Esophagus muscularis mucosa (tissue), 4 donors: ENCODE data around the gene RBM46. TPM values are rescaled to one million over a fixed set of nuclear protein-coding genes. Genes with fewer than 3 reads are reported as not detected.

Experiments used
- DNase-seq: peaks from one replicate; pipeline ENCODE4 v3.0.0-alpha.2; 2017; ENCODE audit errors: extremely low spot score
- H3K27ac ChIP-seq, 4 donors: fragments of 200-600 bp; sonication (generic); replicated peaks in 1 of 4; 1 replicate in 3 of 4; 2 replicates in 1 of 4; pipeline ENCODE4 v1.5.1; 2016 to 2019; ENCODE audit warnings: mild to moderate bottlenecking in 1 of 4
- H3K27me3 ChIP-seq, 4 donors: fragments of 200-600 bp; sonication (generic); one replicate each; pipeline versions ENCODE4 v1.5.1 to v1.6.0; 2016 to 2019
- H3K36me3 ChIP-seq, 4 donors: fragments of 200-600 bp; sonication (generic); one replicate each; pipeline ENCODE4 v1.5.1; 2016 to 2019
- H3K4me1 ChIP-seq, 4 donors: fragments of 200-600 bp; sonication (generic); one replicate each; pipeline ENCODE4 v1.5.1; 2016 to 2019
- H3K4me3 ChIP-seq, 4 donors: fragments of 200-600 bp; sonication (generic); 1 replicate in 2 of 4; 2 replicates in 2 of 4; pipeline ENCODE4 v1.5.1; 2016 to 2019; ENCODE audit warnings: mild to moderate bottlenecking in 4 of 4, moderate library complexity in 1 of 4
- H3K9me3 ChIP-seq, 4 donors: fragments of 200-600 bp; sonication (generic); 1 replicate in 3 of 4; 2 replicates in 1 of 4; pipeline ENCODE4 v1.5.1; 2016 to 2019
- CTCF ChIP-seq, 3 experiments: fragments of 200-600 bp in 2 of 3; fragments of 450-650 bp in 1 of 3; sonication (generic) in 2 of 3; IDR thresholded peaks; one replicate each; pipeline ENCODE4 v1.5.1; 2017 to 2019; ENCODE audit warnings: antibody characterized with exemption in 3 of 3, mild to moderate bottlenecking in 2 of 3, moderate library complexity in 1 of 3
- EP300 ChIP-seq: sonication (generic); formaldehyde crosslinking; IDR thresholded peaks from one replicate; pipeline ENCODE4 v1.6.1; 2017; ENCODE audit warnings: antibody characterized with exemption
- POLR2A ChIP-seq: fragments of 450-650 bp; IDR thresholded peaks from one replicate; pipeline ENCODE4 v1.6.1; 2017; ENCODE audit warnings: antibody characterized with exemption, moderate library complexity, mild to moderate bottlenecking, low read depth
- POLR2AphosphoS5 ChIP-seq, 2 donors: sonication (generic); formaldehyde crosslinking; IDR thresholded peaks; one replicate each; pipeline ENCODE4 v1.6.1; 2017; ENCODE audit warnings: antibody characterized with exemption in 2 of 2
- WGBS: methylation state at CpG from one replicate; pipeline ENCODE4 v1.1.5; 2018; 5-methylcytosine and 5-hydroxymethylcytosine counted together
- intact Hi-C: fragments of 100-400 bp; cut with DNase I; formaldehyde crosslinking; loops from one replicate; pipeline ENCODE4 v1.15.1; 2023
- total RNA-seq, 4 donors: library from RNA; depleted of rRNA; stranded (reverse); fragments of >200 nt; gene quantifications; one replicate each; pipeline versions ENCODE4 v1.1.0 to v1.2.1, GENCODE V29; 2016

Gene RBM46
- total RNA-seq, 4 donors from 2014 or later, result 0.13 TPM; not detected in 3

- Histone ChIP-seq H3K4me1 (no peaks in the 10 kb centered on the region), H3K4me3 (no peak overlapping the region), H3K27ac (no peak overlapping the region), H3K27me3 (no peaks in the 10 kb centered on the region), H3K36me3 (no peaks in the 10 kb centered on the region), H3K9me3 (no peaks in the 10 kb centered on the region)
- no peak for DNase-seq
- intact Hi-C loops, result no loop called here
- TF ChIP-seq CTCF (IDR thresholded peaks at IDR 0.05) (no peak), EP300 (no peak), POLR2AphosphoS5 (IDR thresholded peaks at IDR 0.05) (no peak), POLR2A (no peak)
Measured at GRCh38 chr4:154818230-154818629, 37.2 kb downstream of the RBM46 start.

- DNase-seq, result no peak
- Histone ChIP-seq H3K27me3 (no peaks in the 10 kb centered on the region), H3K27ac (no peak overlapping the region), H3K9me3 (no peaks in the 10 kb centered on the region), H3K4me1 (no peaks in the 10 kb centered on the region), H3K4me3 (no peak overlapping the region), H3K36me3 (no peaks in the 10 kb centered on the region)
- no peak for TF ChIP-seq POLR2A
- no peak for TF ChIP-seq EP300
- intact Hi-C loops, result no loop called here
Measured at GRCh38 chr4:154822775-154823174, 41.7 kb downstream of the RBM46 start.

- Histone ChIP-seq H3K4me3 (no peak overlapping the region), H3K9me3 (peaks cover 0 to 13% (median 2%) of the 10 kb centered on the region in 4 donors), H3K27me3 (peaks cover 0 to 3% (median 0%) of the 10 kb centered on the region in 4 donors), H3K27ac (no peak overlapping the region), H3K4me1 (no peaks in the 10 kb centered on the region), H3K36me3 (no peaks in the 10 kb centered on the region)
- DNase-seq, result no peak
- intact Hi-C loops, result no loop called here
- WGBS, result 73% methylated on average over 2 of the region's 3 CpGs
- TF ChIP-seq POLR2A (no peak), EP300 (no peak), POLR2AphosphoS5 (IDR thresholded peaks at IDR 0.05) (no peak), CTCF (IDR thresholded peaks at IDR 0.05) (no peak)
Measured at GRCh38 chr4:154836030-154836429, 55.0 kb downstream of the RBM46 start.

- Histone ChIP-seq H3K27ac (no peak overlapping the region), H3K27me3 (peaks cover 0 to 3% (median 0%) of the 10 kb centered on the region in 4 donors), H3K4me1 (no peaks in the 10 kb centered on the region), H3K4me3 (no peak overlapping the region), H3K36me3 (no peaks in the 10 kb centered on the region), H3K9me3 (peaks cover 0 to 13% (median 2%) of the 10 kb centered on the region in 4 donors)
- WGBS, result 26% methylated on average over 3 of the region's 3 CpGs
- TF ChIP-seq CTCF (IDR thresholded peaks at IDR 0.05) (no peak), EP300 (no peak), POLR2A (no peak), POLR2AphosphoS5 (IDR thresholded peaks at IDR 0.05) (no peak)
- DNase-seq, result no peak
- intact Hi-C loops, result no loop called here
Measured at GRCh38 chr4:154836513-154836912, 55.4 kb downstream of the RBM46 start.

- intact Hi-C loops, result no loop called here
Measured at GRCh38 chr4:154838155-154838554, 57.1 kb downstream of the RBM46 start.

More at GRCh38 chr4:154838155-154838554, 57.1 kb downstream of the RBM46 start:
- Histone ChIP-seq H3K4me1 (no peaks in the 10 kb centered on the region), H3K4me3 (no peak overlapping the region), H3K27ac (no peak overlapping the region), H3K9me3 (peaks cover 0 to 13% (median 2%) of the 10 kb centered on the region in 4 donors), H3K36me3 (no peaks in the 10 kb centered on the region), H3K27me3 (peaks cover 0 to 3% (median 0%) of the 10 kb centered on the region in 4 donors)
- DNase-seq, result no peak
- WGBS, result 89% methylated on average over 3 of the region's 3 CpGs
- TF ChIP-seq CTCF (IDR thresholded peaks at IDR 0.05) (no peak), POLR2AphosphoS5 (IDR thresholded peaks at IDR 0.05) (no peak), EP300 (no peak), POLR2A (no peak)
